ENCODE measurements around the gene MRPS17. TPM values are rescaled to one million over a fixed set of nuclear protein-coding genes. Genes with fewer than 3 reads are reported as not detected.

Gene MRPS17
- total and polyA plus RNA-seq, 2 donors (not counting 1 experiment from before 2014, with no cell fraction given): 14.6 to 17.5 TPM

- DNase-seq (ENCODE audit: low read depth in 2 of 2): peak in 1 of 2 donors; percentile 19
- Histone ChIP-seq H4K20me1 (ENCODE audit: control insufficient read depth, extremely low read depth, insufficient read depth, low read length) (no peaks in the 10 kb centered on the region), H3K36me3 (ENCODE audit: control insufficient read depth, insufficient read depth, low read length) (no peaks in the 10 kb centered on the region), H3K9ac (ENCODE audit: insufficient read depth, low read length) (no peak overlapping the region), H2AFZ (ENCODE audit: low read length) (no peak overlapping the region), H3K9me3 (ENCODE audit: control insufficient read depth, insufficient read depth, low read depth, low read length) (no peaks in the 10 kb centered on the region), H3K4me3 (replicated peaks in 1 of 4; ENCODE audit: control extremely low read depth in 1 of 4, insufficient read depth in 1 of 4, low read depth in 3 of 4, low read length in 4 of 4) (peak overlapping the region in 1 of 4 experiments; percentile 78), H3K4me1 (ENCODE audit: control insufficient read depth, extremely low read depth, insufficient read depth, low read length) (peaks cover 5% of the 10 kb centered on the region), H3K27me3 (ENCODE audit: control insufficient read depth, insufficient read depth, low read length) (no peaks in the 10 kb centered on the region), H3K4me2 (ENCODE audit: extremely low read depth, insufficient read depth, low read length) (peak overlapping the region; percentile 3), H3K27ac (ENCODE audit: insufficient read depth, low read length) (no peak overlapping the region), H3K79me2 (ENCODE audit: control insufficient read depth, insufficient read depth, low read length) (peaks cover 3% of the 10 kb centered on the region)
- TF ChIP-seq, protein P1, sequence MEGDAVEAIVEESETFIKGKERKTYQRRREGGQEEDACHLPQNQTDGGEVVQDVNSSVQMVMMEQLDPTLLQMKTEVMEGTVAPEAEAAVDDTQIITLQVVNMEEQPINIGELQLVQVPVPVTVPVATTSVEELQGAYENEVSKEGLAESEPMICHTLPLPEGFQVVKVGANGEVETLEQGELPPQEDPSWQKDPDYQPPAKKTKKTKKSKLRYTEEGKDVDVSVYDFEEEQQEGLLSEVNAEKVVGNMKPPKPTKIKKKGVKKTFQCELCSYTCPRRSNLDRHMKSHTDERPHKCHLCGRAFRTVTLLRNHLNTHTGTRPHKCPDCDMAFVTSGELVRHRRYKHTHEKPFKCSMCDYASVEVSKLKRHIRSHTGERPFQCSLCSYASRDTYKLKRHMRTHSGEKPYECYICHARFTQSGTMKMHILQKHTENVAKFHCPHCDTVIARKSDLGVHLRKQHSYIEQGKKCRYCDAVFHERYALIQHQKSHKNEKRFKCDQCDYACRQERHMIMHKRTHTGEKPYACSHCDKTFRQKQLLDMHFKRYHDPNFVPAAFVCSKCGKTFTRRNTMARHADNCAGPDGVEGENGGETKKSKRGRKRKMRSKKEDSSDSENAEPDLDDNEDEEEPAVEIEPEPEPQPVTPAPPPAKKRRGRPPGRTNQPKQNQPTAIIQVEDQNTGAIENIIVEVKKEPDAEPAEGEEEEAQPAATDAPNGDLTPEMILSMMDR (conservative IDR thresholded peaks at IDR 0.05 in 1 of 2, IDR thresholded peaks at IDR 0.05 in 1 of 2; ENCODE audit: low read depth in 1 of 2, low read length in 2 of 2): no peak
- no peak for TF ChIP-seq EZH2 (IDR thresholded peaks at IDR 0.05; ENCODE audit: low read length, missing control alignments)
These were observed 14.2 kb downstream of the MRPS17 start for GRCh38 chr7:55965805-55966421.

- H3K79me2 ChIP-seq (ENCODE audit: control insufficient read depth, insufficient read depth, low read length): peaks cover 5% of the 10 kb centered on the region
These were observed 15.2 kb downstream of the MRPS17 start for GRCh38 chr7:55966851-55967250.

GRCh38 chr7:55969391-55969790 lies 17.7 kb downstream of the MRPS17 start:
- no peak overlapping the region for H3K4me2 ChIP-seq (ENCODE audit: extremely low read depth, insufficient read depth, low read length)
- H3K27me3 ChIP-seq (ENCODE audit: control insufficient read depth, insufficient read depth, low read length): no peaks in the 10 kb centered on the region
- no peak overlapping the region for H3K9ac ChIP-seq (ENCODE audit: insufficient read depth, low read length)
- H3K27ac ChIP-seq (ENCODE audit: insufficient read depth, low read length): no peak overlapping the region
- no peaks in the 10 kb centered on the region for H3K9me3 ChIP-seq (ENCODE audit: control insufficient read depth, insufficient read depth, low read depth, low read length)
- no peaks in the 10 kb centered on the region for H4K20me1 ChIP-seq (ENCODE audit: control insufficient read depth, extremely low read depth, insufficient read depth, low read length)
- peaks cover 5% of the 10 kb centered on the region for H3K79me2 ChIP-seq (ENCODE audit: control insufficient read depth, insufficient read depth, low read length)
- no peak overlapping the region for H3K4me3 ChIP-seq (replicated peaks in 1 of 4; ENCODE audit: control extremely low read depth in 1 of 4, insufficient read depth in 1 of 4, low read depth in 3 of 4, low read length in 4 of 4)
- H2AFZ ChIP-seq (ENCODE audit: low read length): no peak overlapping the region
- no peak for TF ChIP-seq EZH2 (IDR thresholded peaks at IDR 0.05; ENCODE audit: low read length, missing control alignments)
- TF ChIP-seq, protein P1 (conservative IDR thresholded peaks at IDR 0.05 in 1 of 2, IDR thresholded peaks at IDR 0.05 in 1 of 2; ENCODE audit: low read depth in 1 of 2, low read length in 2 of 2): no peak
- H3K4me1 ChIP-seq (ENCODE audit: control insufficient read depth, extremely low read depth, insufficient read depth, low read length): no peaks in the 10 kb centered on the region
- H3K36me3 ChIP-seq (ENCODE audit: control insufficient read depth, insufficient read depth, low read length): no peaks in the 10 kb centered on the region
- DNase-seq (ENCODE audit: low read depth in 2 of 2): no peak

More at GRCh38 chr7:55966851-55967250, 15.2 kb downstream of the MRPS17 start:
- Histone ChIP-seq H3K9me3 (ENCODE audit: control insufficient read depth, insufficient read depth, low read depth, low read length) (no peaks in the 10 kb centered on the region), H2AFZ (ENCODE audit: low read length) (no peak overlapping the region), H4K20me1 (ENCODE audit: control insufficient read depth, extremely low read depth, insufficient read depth, low read length) (no peaks in the 10 kb centered on the region), H3K27ac (ENCODE audit: insufficient read depth, low read length) (no peak overlapping the region), H3K4me1 (ENCODE audit: control insufficient read depth, extremely low read depth, insufficient read depth, low read length) (peaks cover 5% of the 10 kb centered on the region), H3K36me3 (ENCODE audit: control insufficient read depth, insufficient read depth, low read length) (no peaks in the 10 kb centered on the region), H3K4me2 (ENCODE audit: extremely low read depth, insufficient read depth, low read length) (no peak overlapping the region), H3K27me3 (ENCODE audit: control insufficient read depth, insufficient read depth, low read length) (no peaks in the 10 kb centered on the region), H3K9ac (ENCODE audit: insufficient read depth, low read length) (no peak overlapping the region), H3K4me3 (replicated peaks in 1 of 4; ENCODE audit: control extremely low read depth in 1 of 4, insufficient read depth in 1 of 4, low read depth in 3 of 4, low read length in 4 of 4) (no peak overlapping the region)
- DNase-seq (ENCODE audit: low read depth in 2 of 2): no peak
- TF ChIP-seq, protein P1 (conservative IDR thresholded peaks at IDR 0.05 in 1 of 2, IDR thresholded peaks at IDR 0.05 in 1 of 2; ENCODE audit: low read depth in 1 of 2, low read length in 2 of 2): no peak
- TF ChIP-seq EZH2 (IDR thresholded peaks at IDR 0.05; ENCODE audit: low read length, missing control alignments): no peak

Data from fibroblast of lung (primary cell).